ENCODE data around the gene RIMBP2. TPM values are rescaled to one million over a fixed set of nuclear protein-coding genes. Genes with fewer than 3 reads are reported as not detected.

Gene RIMBP2
- total RNA-seq, 4 donors from 2014 or later = 0.22 to 1.4 (median 1.2) TPM; not detected in 1

GRCh38 chr12:130620756-130621155 is 95.3 kb downstream of the RIMBP2 start:
- DNase-seq (ENCODE audit: low spot score in 2 of 2) = no peak
- no peak overlapping the region for H3K27ac ChIP-seq
- H3K4me3 ChIP-seq = no peak overlapping the region
- peaks cover 0 to 44% (median 0%) of the 10 kb centered on the region in 4 donors for H3K9me3 ChIP-seq
- no peaks in the 10 kb centered on the region for H3K4me1 ChIP-seq
- no peaks in the 10 kb centered on the region for H3K27me3 ChIP-seq
- TF ChIP-seq CTCF (IDR thresholded peaks at IDR 0.05) = no peak
- no peak for TF ChIP-seq EP300 (IDR thresholded peaks at IDR 0.05)
- no peak for TF ChIP-seq POLR2A (IDR thresholded peaks at IDR 0.05)
- WGBS, 2 donors = 85 to 91% methylated on average over 6 of the region's 6 CpGs
- no peaks in the 10 kb centered on the region for H3K36me3 ChIP-seq

DNA sequence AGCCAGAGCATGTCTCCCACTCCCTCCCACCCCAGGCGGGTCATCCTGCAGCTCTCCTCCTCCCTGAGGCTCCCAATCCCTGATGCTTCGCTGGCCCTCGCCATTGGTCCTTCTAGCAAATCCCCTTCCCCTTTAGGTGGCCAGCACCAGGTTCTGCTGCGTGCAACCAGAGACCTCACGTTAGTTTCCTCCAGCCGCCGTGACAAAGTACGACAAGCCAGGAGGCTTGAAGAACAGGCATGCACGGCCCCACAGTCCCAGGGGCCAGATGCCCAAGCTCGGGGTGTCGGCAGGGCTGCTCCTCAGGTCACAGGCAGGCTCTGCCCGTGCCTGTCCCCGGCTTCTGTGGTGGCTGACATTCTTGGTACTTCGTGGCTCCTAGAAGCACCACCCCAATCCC is 95.8 kb downstream of the RIMBP2 start:
- H3K27me3 ChIP-seq = no peaks in the 10 kb centered on the region
- no peak for TF ChIP-seq CTCF (IDR thresholded peaks at IDR 0.05)
- H3K4me1 ChIP-seq = no peaks in the 10 kb centered on the region
- H3K36me3 ChIP-seq = no peaks in the 10 kb centered on the region
- no peak for DNase-seq (ENCODE audit: low spot score in 2 of 2)
- no peak overlapping the region for H3K27ac ChIP-seq
- no peak overlapping the region for H3K4me3 ChIP-seq
- H3K9me3 ChIP-seq = peaks cover 0 to 44% (median 0%) of the 10 kb centered on the region in 4 donors
- 94% methylated on average over 11 to 12 of the region's 14 CpGs for WGBS, 2 donors

DNA sequence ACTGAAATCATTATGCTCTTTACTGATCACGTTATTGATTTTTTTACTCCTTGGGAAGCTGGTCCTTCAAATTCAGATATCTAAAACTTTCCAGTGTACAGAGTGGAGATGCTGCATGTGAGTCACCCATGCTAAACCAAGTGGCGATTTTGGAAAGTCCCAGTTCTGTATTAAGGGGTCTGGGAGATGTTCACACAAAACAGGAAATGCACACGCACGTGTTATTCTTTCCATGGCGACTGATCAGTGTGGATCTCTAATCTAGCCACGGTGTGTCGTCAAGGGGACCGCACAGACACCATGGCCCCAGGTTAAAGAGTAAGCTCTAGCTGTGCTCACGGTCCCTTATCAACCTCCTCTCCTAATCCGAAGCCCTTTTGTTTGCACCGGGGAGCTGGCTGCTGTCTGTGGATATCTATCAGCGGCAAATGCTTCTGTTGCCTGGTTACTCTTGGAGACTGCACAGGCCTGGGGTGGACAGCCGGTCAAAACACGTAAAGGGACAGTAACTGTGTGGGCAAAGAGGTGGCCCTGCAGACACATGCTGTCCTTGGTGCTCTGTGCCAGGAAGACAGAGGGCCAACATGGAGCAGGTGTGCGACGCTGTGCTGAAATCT is 96.6 kb downstream of the RIMBP2 start:
- DNase-seq (ENCODE audit: low spot score in 2 of 2) = no peak
- TF ChIP-seq EP300 (IDR thresholded peaks at IDR 0.05) = no peak
- no peak for TF ChIP-seq CTCF (IDR thresholded peaks at IDR 0.05)
- no peak for TF ChIP-seq POLR2A (IDR thresholded peaks at IDR 0.05)
- Histone ChIP-seq H3K27me3 (no peaks in the 10 kb centered on the region), H3K4me1 (no peaks in the 10 kb centered on the region), H3K4me3 (no peak overlapping the region), H3K27ac (no peak overlapping the region), H3K9me3 (peaks cover 0 to 44% (median 0%) of the 10 kb centered on the region in 4 donors), H3K36me3 (no peaks in the 10 kb centered on the region)
- WGBS, 2 donors = 84 to 88% methylated on average over 16 of the region's 16 CpGs

GRCh38 chr12:130617219-130617618 is 98.9 kb downstream of the RIMBP2 start:
- 63 to 74% methylated on average over 4 of the region's 4 CpGs for WGBS, 2 donors
- DNase-seq (ENCODE audit: low spot score in 2 of 2) = no peak
- Histone ChIP-seq H3K9me3 (peaks cover 0 to 33% (median 0%) of the 10 kb centered on the region in 4 donors), H3K27ac (no peak overlapping the region), H3K27me3 (no peaks in the 10 kb centered on the region), H3K4me3 (no peak overlapping the region), H3K36me3 (no peaks in the 10 kb centered on the region), H3K4me1 (no peaks in the 10 kb centered on the region)
- TF ChIP-seq POLR2A (IDR thresholded peaks at IDR 0.05) (no peak), CTCF (IDR thresholded peaks at IDR 0.05) (no peak), EP300 (IDR thresholded peaks at IDR 0.05) (no peak)

GRCh38 chr12:130615861-130616345 is 100.2 kb downstream of the RIMBP2 start:
- no peak for TF ChIP-seq POLR2A (IDR thresholded peaks at IDR 0.05)
- TF ChIP-seq EP300 (IDR thresholded peaks at IDR 0.05) = no peak
- TF ChIP-seq CTCF (IDR thresholded peaks at IDR 0.05) = no peak
- H3K36me3 ChIP-seq = no peaks in the 10 kb centered on the region
- DNase-seq (ENCODE audit: low spot score in 2 of 2) = no peak
- peaks cover 0 to 28% (median 0%) of the 10 kb centered on the region in 4 donors for H3K9me3 ChIP-seq
- 82 to 83% methylated on average over 16 of the region's 16 CpGs for WGBS, 2 donors
- no peaks in the 10 kb centered on the region for H3K4me1 ChIP-seq
- no peak overlapping the region for H3K4me3 ChIP-seq
- no peak overlapping the region for H3K27ac ChIP-seq
- H3K27me3 ChIP-seq = no peaks in the 10 kb centered on the region

Data from tibial nerve (tissue), 4 donors.